Astrocyte of the hippocampus (primary cell): Measurements from ENCODE around the gene ALOX5AP.
"Not testable (repeated sequence)": the region's sequence is repeated elsewhere in the genome, so short reads cannot be mapped to it uniquely, and the experiment has no call there.

Experiments used
- DNase-seq: peaks from one replicate; pipeline ENCODE4 v3.0.0; 2011; ENCODE audit warnings: low read depth, low spot score

Gene ALOX5AP

DNA sequence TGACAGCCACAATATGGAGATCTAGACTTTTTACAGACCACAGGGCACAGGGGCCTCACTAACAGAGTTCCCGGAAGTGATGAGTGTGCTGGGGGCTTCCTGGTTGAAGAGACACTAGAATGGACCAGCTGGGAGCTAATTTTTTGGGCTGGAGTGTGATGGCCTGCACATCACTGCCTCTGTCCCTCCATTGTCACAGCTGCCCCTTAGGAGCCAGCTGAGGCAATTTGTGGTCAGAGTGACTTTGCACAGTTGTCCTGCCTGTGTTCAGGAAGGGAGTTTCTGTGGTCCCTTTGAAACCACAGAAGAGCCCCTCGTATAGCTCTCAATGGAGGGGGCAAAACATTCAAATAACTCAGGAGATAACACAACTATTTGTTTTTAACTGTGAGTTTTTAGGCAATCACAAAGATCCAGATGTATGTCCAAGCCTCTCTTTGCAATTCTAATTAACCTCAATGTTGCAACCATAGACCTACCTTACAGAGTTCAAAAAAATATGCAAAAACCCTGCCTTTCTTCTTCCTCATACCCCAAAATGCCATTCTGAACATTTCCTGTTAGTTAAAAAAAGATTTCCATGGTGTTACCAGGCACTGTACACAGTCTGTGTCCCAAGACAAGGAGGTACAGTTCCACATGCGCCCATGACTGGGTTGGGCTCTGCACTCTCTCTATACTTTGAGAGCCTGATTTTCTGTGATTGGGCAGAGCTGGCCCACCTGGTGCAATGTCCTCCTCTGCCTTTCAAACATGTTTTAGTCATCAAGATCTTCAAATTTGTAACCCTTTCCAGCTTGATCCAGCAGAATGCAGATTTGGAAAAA lies 2.4 kb downstream of the ALOX5AP start:
- no peak for DNase-seq

- no peak for DNase-seq
Measured at GRCh38 chr13:30738526-30739236, 3.3 kb downstream of the ALOX5AP start.

GRCh38 chr13:30739237-30739528 lies 3.8 kb downstream of the ALOX5AP start:
- DNase-seq = no peak

DNA sequence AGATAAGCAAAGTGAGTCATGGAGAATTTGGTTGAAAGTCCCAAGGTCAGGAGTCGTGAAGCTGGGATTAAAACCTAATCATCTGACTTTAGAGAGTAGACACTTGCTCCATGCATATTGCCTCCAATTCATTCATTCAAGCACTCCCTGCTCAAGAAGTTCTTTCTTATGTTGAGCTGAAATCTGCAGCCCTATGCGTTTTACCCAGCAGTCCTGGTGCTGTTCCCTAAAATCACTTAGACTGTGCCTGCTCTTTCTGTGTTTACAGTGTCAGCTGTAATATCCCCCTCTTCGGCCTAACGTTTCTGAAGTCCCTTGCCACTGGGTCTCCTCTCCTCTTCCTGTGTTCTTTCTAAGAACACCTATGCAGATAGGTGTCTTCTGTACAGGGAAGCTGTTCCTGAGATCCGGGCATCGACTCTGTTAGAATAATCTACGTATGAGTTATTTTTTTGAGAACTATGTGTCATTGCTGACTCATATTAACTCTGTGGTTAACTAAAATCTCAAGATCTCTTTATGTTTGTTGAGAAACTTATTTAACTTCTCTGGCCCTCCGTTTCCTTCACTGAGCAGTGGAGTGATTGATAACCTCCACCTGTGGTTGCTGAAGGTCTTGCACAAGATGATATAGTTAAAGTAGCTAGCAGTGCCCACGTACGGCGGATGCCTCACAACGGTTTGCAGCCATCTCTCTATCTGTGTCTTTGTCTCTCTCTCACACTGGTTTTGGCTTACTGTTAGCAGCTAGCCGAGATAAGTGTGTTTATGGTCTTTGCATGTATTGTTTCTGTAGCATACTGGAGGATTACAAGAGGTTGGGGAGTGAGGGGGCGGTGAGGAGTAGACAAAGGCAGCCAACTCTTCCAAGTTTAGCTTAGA lies 4.7 kb downstream of the ALOX5AP start:
- peak; percentile 70 for DNase-seq

DNA sequence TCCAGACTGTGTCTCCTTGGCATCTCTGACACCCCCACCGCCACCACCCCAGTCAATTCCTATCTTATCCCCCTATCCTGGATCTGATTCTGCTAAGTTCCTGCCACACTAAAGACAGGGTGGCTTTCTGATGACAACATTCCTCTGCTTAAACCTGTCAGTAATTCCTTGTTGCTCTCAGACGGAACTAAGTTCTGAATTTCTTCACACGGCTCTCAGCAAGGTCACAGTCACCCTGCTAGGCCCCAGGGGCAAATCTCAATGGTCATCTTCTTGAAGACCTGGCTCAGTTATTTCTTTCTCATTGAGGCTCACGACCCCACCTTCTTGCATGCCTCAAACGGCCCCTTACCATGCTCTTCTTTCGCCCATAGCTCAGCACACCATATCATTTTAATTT lies 7.6 kb downstream of the ALOX5AP start:
- no peak for DNase-seq

DNA sequence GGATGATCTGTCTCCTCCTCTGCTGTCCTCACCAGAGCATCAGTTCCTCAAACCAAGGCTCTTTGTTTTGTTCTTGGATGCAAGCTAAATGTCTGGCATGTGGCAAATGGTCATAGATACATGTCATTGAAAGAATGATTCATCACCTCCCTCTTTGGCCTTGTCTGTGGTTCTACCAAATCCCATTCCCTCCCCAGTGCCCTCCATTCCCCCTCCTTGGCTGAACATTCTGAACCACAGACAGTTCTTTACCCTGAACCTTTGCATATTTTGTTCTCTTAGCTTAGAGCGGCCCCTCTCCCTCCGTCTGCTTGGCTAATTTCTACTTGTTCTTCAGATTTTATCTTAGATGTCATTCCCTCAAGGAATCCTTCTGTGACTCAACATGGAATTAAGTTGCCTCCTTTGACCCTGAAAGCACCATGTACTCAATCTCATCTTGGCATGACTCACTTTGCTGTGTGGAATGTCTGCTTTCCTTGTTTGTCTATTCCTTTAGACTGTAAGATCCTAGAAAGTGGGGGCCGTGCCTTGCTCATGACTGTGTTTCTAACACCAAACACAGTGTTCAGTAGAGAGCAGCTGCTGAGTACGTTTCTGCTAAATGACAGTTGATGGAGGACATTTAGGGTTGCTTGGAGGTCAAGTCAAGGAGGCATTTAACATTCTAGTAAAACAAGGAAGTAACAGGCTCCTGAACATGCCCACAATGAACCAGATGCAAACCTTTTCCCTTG lies 8.1 kb downstream of the ALOX5AP start:
- peak; percentile 96 for DNase-seq

DNA sequence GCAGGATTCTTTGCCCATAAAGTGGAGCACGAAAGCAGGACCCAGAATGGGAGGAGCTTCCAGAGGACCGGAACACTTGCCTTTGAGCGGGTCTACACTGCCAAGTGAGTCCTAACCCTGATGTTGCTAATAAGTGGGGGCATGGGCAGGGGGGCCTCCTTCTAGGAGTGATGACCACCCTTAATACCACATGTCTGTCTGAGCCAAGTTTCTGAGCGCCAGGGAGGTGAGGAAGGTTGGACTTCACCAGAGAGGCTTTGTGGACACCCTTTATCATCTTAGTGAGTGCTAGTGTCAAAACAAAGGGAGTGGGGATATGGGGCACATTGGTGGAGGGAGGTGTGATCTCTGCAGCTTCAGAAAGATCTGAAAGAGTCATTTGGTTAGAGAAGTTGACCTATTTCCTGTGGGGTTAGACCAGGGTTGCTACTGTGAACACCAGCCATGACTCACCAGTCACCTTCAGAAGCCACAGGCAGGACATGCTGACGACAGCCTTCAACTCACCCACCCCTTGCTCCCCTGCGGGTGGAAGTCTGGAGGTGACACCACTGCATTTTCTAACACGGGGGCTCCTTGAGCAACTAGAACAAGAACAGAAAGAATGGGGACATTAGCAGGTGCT lies 8.8 kb downstream of the ALOX5AP start:
- DNase-seq = peak; percentile 48

DNA sequence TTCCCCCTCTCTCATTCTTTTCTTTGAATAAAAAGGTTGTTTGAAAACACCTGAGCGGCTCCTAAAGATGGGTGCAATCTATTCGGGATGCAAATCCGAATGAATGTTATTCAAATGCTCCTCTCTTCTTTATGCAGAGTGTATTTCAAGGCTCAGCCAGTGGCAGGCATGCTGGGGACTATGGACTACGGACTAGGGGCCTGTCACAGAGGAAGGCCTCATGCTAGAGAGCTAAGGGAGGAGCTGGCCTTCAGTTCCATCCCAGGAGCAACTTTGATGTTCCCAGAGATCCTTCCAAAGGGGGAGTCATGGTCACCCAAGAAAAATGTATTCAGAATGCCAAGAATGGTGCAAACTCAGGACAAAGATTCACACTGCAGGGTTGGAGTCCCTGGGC lies 9.3 kb downstream of the ALOX5AP start:
- no peak for DNase-seq

DNA sequence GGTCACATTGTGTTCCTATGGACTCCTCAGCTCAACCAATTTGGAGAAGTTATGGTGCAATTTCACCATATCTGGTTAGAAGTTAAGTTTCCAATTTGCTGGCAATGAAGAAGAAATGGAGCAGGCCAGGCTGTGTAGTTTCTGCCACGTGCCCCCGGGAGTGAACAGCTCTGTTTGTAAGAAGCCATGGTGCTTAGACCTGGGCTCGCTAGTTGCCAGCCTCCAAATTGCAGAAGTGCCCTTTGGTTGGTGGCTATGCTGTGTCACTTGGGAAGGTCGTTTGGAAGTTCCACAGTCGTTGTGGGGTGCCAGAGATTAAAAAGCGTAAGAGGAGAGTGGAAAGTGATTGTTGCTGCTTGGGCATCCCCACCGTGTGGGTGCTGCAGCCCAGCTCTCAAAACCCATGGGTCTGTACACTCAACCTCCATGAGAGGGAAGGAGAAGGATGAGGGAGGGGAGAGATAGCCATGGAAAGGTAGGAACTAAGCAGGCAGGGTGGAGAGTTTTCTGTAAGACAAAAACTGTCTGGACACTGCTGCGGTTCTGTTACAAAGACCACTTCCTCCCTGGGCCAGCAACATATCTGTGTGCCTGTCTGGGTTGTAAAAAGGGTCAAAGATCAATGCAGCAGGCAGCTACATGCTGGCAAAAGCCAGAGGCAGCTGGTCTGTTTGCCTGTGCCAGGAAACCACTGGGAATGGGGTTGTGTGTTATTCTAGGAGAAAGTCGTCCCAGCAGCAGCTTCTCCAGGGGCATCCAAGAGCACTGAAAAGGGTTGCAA lies 10.8 kb downstream of the ALOX5AP start:
- DNase-seq = no peak

GRCh38 chr13:30746791-30747190 lies 11.4 kb downstream of the ALOX5AP start:
- no peak for DNase-seq

DNA sequence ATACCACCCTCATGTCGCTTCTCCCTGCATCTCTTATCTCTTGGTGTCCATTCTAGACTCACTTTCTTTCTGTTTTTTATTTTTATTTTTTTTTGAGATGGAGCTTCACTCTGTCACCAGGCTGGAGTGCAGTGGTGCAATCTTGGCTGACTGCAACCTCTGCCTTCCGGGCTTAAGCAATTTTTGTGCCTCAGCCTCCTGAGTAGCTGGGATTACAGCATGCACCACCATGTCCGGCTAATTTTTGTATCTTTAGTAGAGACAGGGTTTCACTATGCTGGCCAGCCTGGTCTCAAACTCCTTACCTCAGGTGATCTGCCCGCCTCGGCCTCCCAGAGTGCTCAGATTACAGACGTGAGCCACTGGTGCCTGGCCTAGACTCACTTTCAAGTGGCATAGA lies 12.5 kb downstream of the ALOX5AP start:
- not testable (repeated sequence) for DNase-seq

DNA sequence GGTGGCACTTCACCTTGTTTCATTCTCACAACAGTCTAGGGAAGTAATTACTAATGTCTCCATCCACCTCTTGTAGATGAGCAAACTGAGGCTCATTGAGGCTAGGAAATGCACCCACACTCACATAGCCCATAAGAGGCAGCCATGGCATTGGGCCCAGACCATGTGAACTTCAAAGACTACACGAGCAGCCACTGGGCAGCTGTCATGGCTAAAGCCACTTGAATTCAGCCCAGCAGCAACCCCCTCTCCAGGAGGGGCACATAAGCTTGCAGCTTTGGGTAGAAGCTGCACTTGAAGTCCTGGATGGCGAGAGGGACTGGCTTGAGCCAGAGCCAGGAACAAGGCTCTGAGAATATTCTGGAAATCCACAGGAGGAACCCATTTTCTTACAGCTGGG lies 13.4 kb downstream of the ALOX5AP start:
- no peak for DNase-seq

DNA sequence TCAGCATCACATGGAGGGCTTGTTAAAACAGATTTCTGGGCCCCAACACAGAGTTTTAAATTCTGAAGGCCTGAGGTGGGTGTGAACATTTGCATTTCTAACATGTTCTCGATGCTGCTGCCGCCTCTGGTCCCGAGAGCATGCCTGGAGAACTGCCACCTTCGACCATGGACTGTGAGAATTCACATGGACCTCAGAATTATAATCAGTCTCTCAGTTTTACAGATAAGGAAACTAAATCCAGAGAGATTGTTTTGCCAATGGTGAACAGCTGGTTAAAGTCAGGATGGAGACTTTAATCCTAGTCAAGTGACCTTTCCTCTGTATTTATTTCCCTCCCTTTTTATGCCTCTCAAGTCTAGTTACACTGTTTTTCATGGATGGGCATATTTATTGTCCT lies 14.7 kb downstream of the ALOX5AP start:
- no peak for DNase-seq

GRCh38 chr13:30751183-30751933 lies 16.0 kb downstream of the ALOX5AP start:
- no peak for DNase-seq

GRCh38 chr13:30752201-30752797 lies 17.0 kb downstream of the ALOX5AP start:
- peak; percentile 50 for DNase-seq

DNA sequence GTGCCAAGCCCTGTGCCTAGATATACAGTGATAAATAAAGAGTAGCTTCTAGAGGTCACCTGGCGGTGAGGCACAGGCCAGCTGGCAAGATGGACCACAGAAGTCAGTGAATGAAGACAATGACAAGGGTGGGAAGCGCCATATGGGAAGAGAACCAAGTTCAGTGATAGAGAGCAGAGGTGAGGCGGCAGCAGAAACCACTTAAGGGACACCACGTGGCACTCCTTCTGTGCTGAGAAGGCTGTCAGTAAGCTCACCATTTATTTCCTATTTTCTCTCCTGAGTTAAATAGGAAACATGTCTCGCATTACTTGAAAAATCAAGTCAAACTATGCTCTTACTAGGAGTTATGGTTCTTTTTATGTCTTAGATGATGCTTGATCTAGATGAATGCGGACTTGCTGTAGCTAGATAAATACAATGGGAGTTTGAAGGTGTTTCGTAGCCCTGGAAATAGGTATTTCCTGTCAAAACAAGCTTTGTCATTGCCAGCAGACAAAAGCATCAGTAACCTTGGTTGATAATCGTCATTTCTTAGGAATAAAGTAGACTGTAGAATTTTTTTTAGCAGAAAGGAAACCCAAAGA lies 17.8 kb downstream of the ALOX5AP start:
- DNase-seq = no peak

DNA sequence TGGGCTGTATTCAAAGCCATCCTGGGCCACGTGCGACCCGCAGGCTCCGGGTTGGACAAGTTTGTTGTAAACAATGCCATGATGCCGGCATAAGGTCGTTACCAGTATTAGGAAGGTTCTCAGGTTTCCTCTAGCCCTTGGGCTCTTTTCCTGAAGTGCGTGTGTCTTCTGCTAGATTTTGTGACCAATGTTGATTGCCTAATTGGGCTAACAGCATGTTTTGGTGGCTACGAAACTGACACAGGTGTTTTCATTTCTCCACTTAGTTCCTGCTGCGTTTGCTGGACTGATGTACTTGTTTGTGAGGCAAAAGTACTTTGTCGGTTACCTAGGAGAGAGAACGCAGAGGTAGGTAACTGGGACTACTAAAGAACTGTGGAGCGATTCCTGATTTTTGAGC lies 20.3 kb downstream of the ALOX5AP start:
- DNase-seq = no peak

- no peak for DNase-seq
Measured at GRCh38 chr13:30757026-30757742, 21.8 kb downstream of the ALOX5AP start.
